HEK293 (cell line): Measurements from ENCODE around the gene GMPPA.
A peak's percentile ranks its signal among the peaks of the same experiment; 100 is the strongest.

Source experiments
- BCL11A ChIP-seq: fragments of 450-650 bp; formaldehyde crosslinking; IDR thresholded peaks from 2 replicates; pipeline ENCODE4 v1.5.1; 2016; ENCODE audit warnings: low read depth, missing biosample characterization, missing genetic modification characterization
- CTCF ChIP-seq: fragments of 450-650 bp; formaldehyde crosslinking; IDR thresholded peaks from 2 replicates; pipeline ENCODE4 v1.5.1; 2016; ENCODE audit warnings: missing biosample characterization, missing genetic modification characterization
- HIC1 ChIP-seq: fragments of 450-650 bp; formaldehyde crosslinking; IDR thresholded peaks from 2 replicates; pipeline ENCODE4 v1.5.1; 2016; ENCODE audit warnings: missing biosample characterization, missing genetic modification characterization
- SP2 ChIP-seq: fragments of 450-650 bp; formaldehyde crosslinking; IDR thresholded peaks from 2 replicates; pipeline ENCODE4 v1.5.1; 2016; ENCODE audit warnings: missing biosample characterization, missing genetic modification characterization
- ZBTB48 ChIP-seq: fragments of 450-650 bp; formaldehyde crosslinking; IDR thresholded peaks from 2 replicates; pipeline ENCODE4 v1.5.1; 2016; ENCODE audit warnings: missing biosample characterization, missing genetic modification characterization
- ZBTB49 ChIP-seq: fragments of 450-650 bp; formaldehyde crosslinking; IDR thresholded peaks from 2 replicates; pipeline ENCODE4 v1.5.1; 2016; ENCODE audit warnings: missing biosample characterization, missing genetic modification characterization, low read depth
- ZFP41 ChIP-seq: fragments of 450-650 bp; formaldehyde crosslinking; IDR thresholded peaks from 2 replicates; pipeline ENCODE4 v1.5.1; 2016; ENCODE audit warnings: missing biosample characterization, missing genetic modification characterization, borderline replicate concordance
- ZNF10 ChIP-seq: fragments of 450-650 bp; formaldehyde crosslinking; IDR thresholded peaks from 2 replicates; pipeline ENCODE4 v1.5.1; 2017; ENCODE audit warnings: missing biosample characterization, missing genetic modification characterization
- ZNF114 ChIP-seq: fragments of 450-650 bp; formaldehyde crosslinking; IDR thresholded peaks from 2 replicates; pipeline ENCODE4 v1.5.0; 2017; ENCODE audit warnings: missing biosample characterization, missing genetic modification characterization
- ZNF132 ChIP-seq: fragments of 450-650 bp; formaldehyde crosslinking; IDR thresholded peaks from 2 replicates; pipeline ENCODE4 v1.5.1; 2017; ENCODE audit warnings: missing biosample characterization, missing genetic modification characterization, borderline replicate concordance
- ZNF155 ChIP-seq: fragments of 450-650 bp; formaldehyde crosslinking; IDR thresholded peaks from 2 replicates; pipeline ENCODE4 v1.5.1; 2016; ENCODE audit warnings: missing biosample characterization, missing genetic modification characterization
- ZNF169 ChIP-seq: fragments of 450-650 bp; formaldehyde crosslinking; IDR thresholded peaks from 2 replicates; pipeline ENCODE4 v1.5.1; 2016; ENCODE audit warnings: missing biosample characterization, missing genetic modification characterization
- ZNF19 ChIP-seq: fragments of 450-650 bp; formaldehyde crosslinking; IDR thresholded peaks from 2 replicates; pipeline ENCODE4; 2016; ENCODE audit warnings: missing biosample characterization, missing genetic modification characterization, low read depth
- ZNF223 ChIP-seq: fragments of 450-650 bp; formaldehyde crosslinking; IDR thresholded peaks from 2 replicates; pipeline ENCODE4 v1.5.1; 2016; ENCODE audit warnings: missing biosample characterization, missing genetic modification characterization
- ZNF23 ChIP-seq: fragments of 450-650 bp; formaldehyde crosslinking; IDR thresholded peaks from 2 replicates; pipeline ENCODE4 v1.5.1; 2016; ENCODE audit warnings: missing biosample characterization, missing genetic modification characterization, borderline replicate concordance
- ZNF248 ChIP-seq: fragments of 450-650 bp; formaldehyde crosslinking; IDR thresholded peaks from 2 replicates; pipeline ENCODE4 v1.5.1; 2017; ENCODE audit warnings: missing biosample characterization, missing genetic modification characterization
- ZNF266 ChIP-seq: fragments of 450-650 bp; formaldehyde crosslinking; IDR thresholded peaks from 2 replicates; pipeline ENCODE4 v1.5.1; 2016; ENCODE audit warnings: missing biosample characterization, missing genetic modification characterization, low read depth
- ZNF341 ChIP-seq: fragments of 450-650 bp; formaldehyde crosslinking; IDR thresholded peaks from 2 replicates; pipeline ENCODE4; 2016; ENCODE audit warnings: low read depth, missing biosample characterization, missing genetic modification characterization
- ZNF398 ChIP-seq: fragments of 450-650 bp; formaldehyde crosslinking; IDR thresholded peaks from 2 replicates; pipeline ENCODE4 v1.5.1; 2017; ENCODE audit warnings: missing biosample characterization, missing genetic modification characterization
- ZNF514 ChIP-seq: fragments of 450-650 bp; formaldehyde crosslinking; IDR thresholded peaks from 2 replicates; pipeline ENCODE4 v1.5.1; 2016; ENCODE audit warnings: missing biosample characterization, missing genetic modification characterization
- ZNF518A ChIP-seq: fragments of 450-650 bp; formaldehyde crosslinking; conservative IDR thresholded peaks from 2 replicates; pipeline ENCODE4 v1.5.1; 2016; ENCODE audit warnings: low read depth, missing biosample characterization, missing genetic modification characterization
- ZNF560 ChIP-seq: fragments of 450-650 bp; formaldehyde crosslinking; IDR thresholded peaks from 2 replicates; pipeline ENCODE4 v1.5.1; 2017; ENCODE audit warnings: missing biosample characterization, missing genetic modification characterization, borderline replicate concordance
- ZNF658 ChIP-seq: fragments of 450-650 bp; formaldehyde crosslinking; IDR thresholded peaks from 2 replicates; pipeline ENCODE4; 2016; ENCODE audit warnings: missing biosample characterization, missing genetic modification characterization
- ZNF704 ChIP-seq: fragments of 450-650 bp; formaldehyde crosslinking; IDR thresholded peaks from 2 replicates; pipeline ENCODE4 v1.5.1; 2016; ENCODE audit warnings: missing biosample characterization, missing genetic modification characterization
- ZNF830 ChIP-seq: fragments of 450-650 bp; IDR thresholded peaks from 2 replicates; pipeline ENCODE4 v1.5.0; 2018; ENCODE audit warnings: missing biosample characterization, missing genetic modification characterization, low read depth, mild to moderate bottlenecking, moderate library complexity

Gene GMPPA

GRCh38 chr2:219521066-219521880 is 22.6 kb downstream of the GMPPA start (continued):
- TF ChIP-seq ZNF518A, result no peak
- TF ChIP-seq ZNF155 (tag by site-specific recombination), result no peak
- TF ChIP-seq ZNF114 (tag by site-specific recombination), result no peak
- 0 out of 2 replicates have a peak, but pooled peaks have one; percentile 10 for TF ChIP-seq ZNF341 (tag by site-specific recombination)
- no peak for TF ChIP-seq ZNF514 (tag by site-specific recombination)
- TF ChIP-seq BCL11A (tag by site-specific recombination), result no peak
- no peak for TF ChIP-seq ZNF560 (tag by site-specific recombination)
- TF ChIP-seq ZBTB49 (tag by site-specific recombination), result no peak
- TF ChIP-seq ZNF19 (tag by site-specific recombination), result no peak
- TF ChIP-seq ZNF658 (tag by site-specific recombination), result no peak
- TF ChIP-seq ZNF266, result no peak
- no peak for TF ChIP-seq ZNF169 (tag by site-specific recombination)
- TF ChIP-seq ZNF830 (tag by site-specific recombination), result no peak
- no peak for TF ChIP-seq ZBTB48
- TF ChIP-seq ZNF23 (tag by site-specific recombination), result peak; percentile 55; the same call in 1 of the 2 replicates
- 0 out of 2 replicates have a peak, but pooled peaks have one; percentile 23 for TF ChIP-seq ZNF398 (tag by site-specific recombination)
- TF ChIP-seq SP2 (tag by site-specific recombination), result peak; percentile 22; the same call in 1 of the 2 replicates
- TF ChIP-seq CTCF (tag by site-specific recombination), result peak; percentile 85
- no peak for TF ChIP-seq ZNF248 (tag by site-specific recombination)
- no peak for TF ChIP-seq ZNF704 (tag by site-specific recombination)
- no peak for TF ChIP-seq HIC1 (tag by site-specific recombination)
- peak; percentile 79; the same call in 1 of the 2 replicates for TF ChIP-seq ZNF223
- no peak for TF ChIP-seq ZNF132 (tag by site-specific recombination)
- no peak for TF ChIP-seq ZFP41 (tag by site-specific recombination)
- TF ChIP-seq ZNF10 (tag by site-specific recombination), result no peak
